ENCODE data around the gene DUSP1. TPM values are rescaled to one million over a fixed set of nuclear protein-coding genes. Genes with fewer than 3 reads are reported as not detected.

The DUSP1 gene
- total and polyA plus RNA-seq, 2 of the 13 experiments (the other 11 are each of a cell fraction or from before 2014, with no cell fraction given) = 27.1 to 55.5 TPM

- no peak for TF ChIP-seq KLF6 (CRISPR knock-in tag; IDR thresholded peaks at IDR 0.05)
- TF ChIP-seq ZNF703 (CRISPR knock-in tag; IDR thresholded peaks at IDR 0.05; ENCODE audit: borderline replicate concordance) = no peak
- no peak for TF ChIP-seq SP1 (IDR thresholded peaks at IDR 0.05)
- no peak for TF ChIP-seq SP1 (CRISPR knock-in tag; IDR thresholded peaks at IDR 0.05)
- no peak for TF ChIP-seq GABPB1 (CRISPR knock-in tag; IDR thresholded peaks at IDR 0.05)
- TF ChIP-seq, protein P1, sequence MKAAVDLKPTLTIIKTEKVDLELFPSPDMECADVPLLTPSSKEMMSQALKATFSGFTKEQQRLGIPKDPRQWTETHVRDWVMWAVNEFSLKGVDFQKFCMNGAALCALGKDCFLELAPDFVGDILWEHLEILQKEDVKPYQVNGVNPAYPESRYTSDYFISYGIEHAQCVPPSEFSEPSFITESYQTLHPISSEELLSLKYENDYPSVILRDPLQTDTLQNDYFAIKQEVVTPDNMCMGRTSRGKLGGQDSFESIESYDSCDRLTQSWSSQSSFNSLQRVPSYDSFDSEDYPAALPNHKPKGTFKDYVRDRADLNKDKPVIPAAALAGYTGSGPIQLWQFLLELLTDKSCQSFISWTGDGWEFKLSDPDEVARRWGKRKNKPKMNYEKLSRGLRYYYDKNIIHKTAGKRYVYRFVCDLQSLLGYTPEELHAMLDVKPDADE (CRISPR knock-in tag; IDR thresholded peaks at IDR 0.05) = no peak
- TF ChIP-seq REXO4 (CRISPR knock-in tag; IDR thresholded peaks at IDR 0.05; ENCODE audit: borderline replicate concordance) = no peak
- TF ChIP-seq NR1H2 (CRISPR knock-in tag; IDR thresholded peaks at IDR 0.05; ENCODE audit: borderline replicate concordance, low read depth) = no peak
- no peak for TF ChIP-seq ZNF558 (CRISPR knock-in tag; IDR thresholded peaks at IDR 0.05; ENCODE audit: borderline replicate concordance)
- peak; percentile 75 for TF ChIP-seq HDAC1 (CRISPR knock-in tag; IDR thresholded peaks at IDR 0.05)
- no peak for TF ChIP-seq ZNF672 (CRISPR knock-in tag; IDR thresholded peaks at IDR 0.05)
- no peak for TF ChIP-seq NFE2L2 (IDR thresholded peaks at IDR 0.05; ENCODE audit: low read length)
- TF ChIP-seq ZNF775 (CRISPR knock-in tag; IDR thresholded peaks at IDR 0.05; ENCODE audit: borderline replicate concordance) = no peak
- TF ChIP-seq, protein P2, sequence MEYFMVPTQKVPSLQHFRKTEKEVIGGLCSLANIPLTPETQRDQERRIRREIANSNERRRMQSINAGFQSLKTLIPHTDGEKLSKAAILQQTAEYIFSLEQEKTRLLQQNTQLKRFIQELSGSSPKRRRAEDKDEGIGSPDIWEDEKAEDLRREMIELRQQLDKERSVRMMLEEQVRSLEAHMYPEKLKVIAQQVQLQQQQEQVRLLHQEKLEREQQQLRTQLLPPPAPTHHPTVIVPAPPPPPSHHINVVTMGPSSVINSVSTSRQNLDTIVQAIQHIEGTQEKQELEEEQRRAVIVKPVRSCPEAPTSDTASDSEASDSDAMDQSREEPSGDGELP (IDR thresholded peaks at IDR 0.05; ENCODE audit: borderline replicate concordance, low read depth) = peak; percentile 61; the same call in 1 of the 2 replicates
- no peak for TF ChIP-seq ZSCAN21 (CRISPR knock-in tag; IDR thresholded peaks at IDR 0.05; ENCODE audit: borderline replicate concordance)
- TF ChIP-seq MED8 (CRISPR knock-in tag; IDR thresholded peaks at IDR 0.05; ENCODE audit: insufficient replicate concordance) = no peak
- no peak for TF ChIP-seq TP53 (CRISPR knock-in tag; conservative IDR thresholded peaks at IDR 0.05)
- TF ChIP-seq, protein P3, sequence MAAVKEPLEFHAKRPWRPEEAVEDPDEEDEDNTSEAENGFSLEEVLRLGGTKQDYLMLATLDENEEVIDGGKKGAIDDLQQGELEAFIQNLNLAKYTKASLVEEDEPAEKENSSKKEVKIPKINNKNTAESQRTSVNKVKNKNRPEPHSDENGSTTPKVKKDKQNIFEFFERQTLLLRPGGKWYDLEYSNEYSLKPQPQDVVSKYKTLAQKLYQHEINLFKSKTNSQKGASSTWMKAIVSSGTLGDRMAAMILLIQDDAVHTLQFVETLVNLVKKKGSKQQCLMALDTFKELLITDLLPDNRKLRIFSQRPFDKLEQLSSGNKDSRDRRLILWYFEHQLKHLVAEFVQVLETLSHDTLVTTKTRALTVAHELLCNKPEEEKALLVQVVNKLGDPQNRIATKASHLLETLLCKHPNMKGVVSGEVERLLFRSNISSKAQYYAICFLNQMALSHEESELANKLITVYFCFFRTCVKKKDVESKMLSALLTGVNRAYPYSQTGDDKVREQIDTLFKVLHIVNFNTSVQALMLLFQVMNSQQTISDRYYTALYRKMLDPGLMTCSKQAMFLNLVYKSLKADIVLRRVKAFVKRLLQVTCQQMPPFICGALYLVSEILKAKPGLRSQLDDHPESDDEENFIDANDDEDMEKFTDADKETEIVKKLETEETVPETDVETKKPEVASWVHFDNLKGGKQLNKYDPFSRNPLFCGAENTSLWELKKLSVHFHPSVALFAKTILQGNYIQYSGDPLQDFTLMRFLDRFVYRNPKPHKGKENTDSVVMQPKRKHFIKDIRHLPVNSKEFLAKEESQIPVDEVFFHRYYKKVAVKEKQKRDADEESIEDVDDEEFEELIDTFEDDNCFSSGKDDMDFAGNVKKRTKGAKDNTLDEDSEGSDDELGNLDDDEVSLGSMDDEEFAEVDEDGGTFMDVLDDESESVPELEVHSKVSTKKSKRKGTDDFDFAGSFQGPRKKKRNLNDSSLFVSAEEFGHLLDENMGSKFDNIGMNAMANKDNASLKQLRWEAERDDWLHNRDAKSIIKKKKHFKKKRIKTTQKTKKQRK (IDR thresholded peaks at IDR 0.05; ENCODE audit: low read length) = no peak
- no peak for TF ChIP-seq BRD4 (CRISPR knock-in tag; IDR thresholded peaks at IDR 0.05)
- TF ChIP-seq SIX1 (CRISPR knock-in tag; IDR thresholded peaks at IDR 0.05; ENCODE audit: borderline replicate concordance) = no peak
- TF ChIP-seq ZNF160 (CRISPR knock-in tag; IDR thresholded peaks at IDR 0.05) = no peak
- TF ChIP-seq ZNF574 (CRISPR knock-in tag; IDR thresholded peaks at IDR 0.05) = 0 out of 2 replicates have a peak, but pooled peaks have one; percentile 22
Measured at GRCh38 chr5:172724242-172725183, 46.5 kb downstream of the DUSP1 start (continued).
